ENCODE data around the gene MGAT5B.

- TF ChIP-seq REST (IDR thresholded peaks at IDR 0.05; ENCODE audit: unreplicated experiment) (no peak), POLR2AphosphoS5 (IDR thresholded peaks at IDR 0.05; ENCODE audit: low read depth) (no peak), EZH2 (IDR thresholded peaks at IDR 0.05; ENCODE audit: low read depth, unreplicated experiment) (no peak), CTCF (conservative IDR thresholded peaks at IDR 0.05; ENCODE audit: low read depth in 2 of 2) (no peak), ETS1 (IDR thresholded peaks at IDR 0.05) (no peak), ZNF331 (CRISPR knock-in tag; IDR thresholded peaks at IDR 0.05; ENCODE audit: low read depth) (no peak), CREB1 (CRISPR knock-in tag; IDR thresholded peaks at IDR 0.05; ENCODE audit: low read depth) (no peak), STAT1 (IDR thresholded peaks at IDR 0.05; ENCODE audit: unreplicated experiment) (no peak), EZH2phosphoT487 (IDR thresholded peaks at IDR 0.05; ENCODE audit: unreplicated experiment) (no peak), JUNB (IDR thresholded peaks at IDR 0.05; ENCODE audit: unreplicated experiment) (no peak), NANOG (IDR thresholded peaks at IDR 0.05; ENCODE audit: borderline replicate concordance) (no peak), ZNF114 (CRISPR knock-in tag; IDR thresholded peaks at IDR 0.05) (no peak)
These were observed 72.1 kb downstream of the MGAT5B start for GRCh38 chr17:76940295-76940694.
